ENCODE results near the gene CES5A. TPM values are rescaled to one million over a fixed set of nuclear protein-coding genes. Genes with fewer than 3 reads are reported as not detected.

The CES5A gene
- total and polyA plus RNA-seq, 10 of the 15 experiments (the other 5 are each of a cell fraction or from before 2014, with no cell fraction given) = 0.19 TPM; not detected in 9

GRCh38 chr16:55846598-55847346 is 28.4 kb downstream of the CES5A start (continued):
- TF ChIP-seq CEBPZ (IDR thresholded peaks at IDR 0.05; ENCODE audit: low read depth, low read length) = no peak
- TF ChIP-seq CHD2 (IDR thresholded peaks at IDR 0.05; ENCODE audit: borderline replicate concordance, low read depth, low read length) = no peak
- no peak for TF ChIP-seq RELA (IDR thresholded peaks at IDR 0.05; ENCODE audit: borderline replicate concordance, partially characterized antibody)
- TF ChIP-seq GABPA (IDR thresholded peaks at IDR 0.05; ENCODE audit: low read depth) = no peak

DNA sequence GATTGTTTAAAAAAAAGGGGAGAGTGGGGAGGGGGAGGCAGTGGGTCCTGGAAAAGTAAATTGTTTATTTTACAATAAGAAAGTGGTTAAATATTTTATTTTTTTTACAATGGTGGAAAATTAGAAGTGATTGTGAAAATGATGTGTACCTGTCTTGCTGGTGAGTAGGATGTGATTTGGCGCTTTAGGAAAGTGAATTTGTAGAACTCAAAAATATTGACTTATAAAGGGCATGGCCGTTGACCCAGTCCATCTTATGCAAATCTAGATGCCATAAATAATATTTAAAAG is 32.1 kb downstream of the CES5A start:
- no peaks in the 10 kb centered on the region for H3K4me1 ChIP-seq (ENCODE audit: control insufficient read depth, insufficient read depth, low read length)
- no peak overlapping the region for H3K27ac ChIP-seq (ENCODE audit: control insufficient read depth, insufficient read depth)
- DNase-seq (ENCODE audit: low read depth, low spot score) (no peak), ATAC-seq (no peak), FAIRE-seq (no peak)
- H2AFZ ChIP-seq (ENCODE audit: control insufficient read depth, low read depth, low read length) = no peak overlapping the region
- H3K9me3 ChIP-seq (replicated peaks; ENCODE audit: control insufficient read depth, insufficient read depth, low read length) = no peaks in the 10 kb centered on the region
- ChIA-PET SMC1A (ENCODE audit: uncharacterized antibody, unreplicated experiment) (interaction anchor here (2.4 kb wide), 1 partner anchor 378 kb away, joined by 10 read pairs; no protein-coding TSS in a partner anchor), CTCF (no interaction called here), RAD21 (ENCODE audit: unreplicated experiment) (no interaction called here), POLR2A (no interaction called here)
- no peak for TF ChIP-seq NFXL1 (IDR thresholded peaks at IDR 0.05; ENCODE audit: borderline replicate concordance)
- TF ChIP-seq BHLHE40 (IDR thresholded peaks at IDR 0.05; ENCODE audit: borderline replicate concordance in 1 of 2, low read depth in 2 of 2, low read length in 1 of 2) = no peak
- no peak for TF ChIP-seq SRF (IDR thresholded peaks at IDR 0.05; ENCODE audit: low read depth in 2 of 2, low read length in 2 of 2)
- no peak for TF ChIP-seq SMC3 (IDR thresholded peaks at IDR 0.05; ENCODE audit: borderline replicate concordance, low read length)
- H3K4me2 ChIP-seq (ENCODE audit: control insufficient read depth, insufficient read depth) = no peak overlapping the region
- H3K4me3 ChIP-seq = no peak overlapping the region
- no TSS peak for BruUV-seq (replicated peaks)
- no peak overlapping the region for H3K9ac ChIP-seq (ENCODE audit: control insufficient read depth, insufficient read depth, low read length)
- no peaks in the 10 kb centered on the region for H3K36me3 ChIP-seq (ENCODE audit: control insufficient read depth in 2 of 2, insufficient read depth in 2 of 2, low read length in 1 of 2)
- no peaks in the 10 kb centered on the region for H4K20me1 ChIP-seq (ENCODE audit: control insufficient read depth, insufficient read depth)
- 2% methylated on average over 2 of the region's 2 CpGs for WGBS (ENCODE audit: insufficient coverage, insufficient replicate concordance, low lambda C conversion rate, missing lambda C conversion rate)
- no peaks in the 10 kb centered on the region for H3K27me3 ChIP-seq (replicated peaks in 1 of 2; ENCODE audit: control insufficient read depth in 2 of 2, insufficient read depth in 2 of 2, low read length in 1 of 2)
- no peaks in the 10 kb centered on the region for H3K79me2 ChIP-seq (ENCODE audit: control insufficient read depth, insufficient read depth, low read length)
- in situ Hi-C loops (cut with MboI) (loop anchor here (5.0 kb wide), 2 partner anchors 131 to 376 kb away; no protein-coding TSS in a partner anchor), intact Hi-C loops (cut with micrococcal nuclease; ENCODE audit: unreplicated experiment) (loop anchor here (1.0 kb wide), 2 partner anchors 131 to 378 kb away; no protein-coding TSS in a partner anchor)
